NCI-H1694 (cell line): ENCODE data around the gene ARID3C.

Experiments used
- DNase-seq: peaks from one replicate; lab custom pipeline; 2025; lab: John Stamatoyannopoulos, UW

ARID3C gene, protein sequence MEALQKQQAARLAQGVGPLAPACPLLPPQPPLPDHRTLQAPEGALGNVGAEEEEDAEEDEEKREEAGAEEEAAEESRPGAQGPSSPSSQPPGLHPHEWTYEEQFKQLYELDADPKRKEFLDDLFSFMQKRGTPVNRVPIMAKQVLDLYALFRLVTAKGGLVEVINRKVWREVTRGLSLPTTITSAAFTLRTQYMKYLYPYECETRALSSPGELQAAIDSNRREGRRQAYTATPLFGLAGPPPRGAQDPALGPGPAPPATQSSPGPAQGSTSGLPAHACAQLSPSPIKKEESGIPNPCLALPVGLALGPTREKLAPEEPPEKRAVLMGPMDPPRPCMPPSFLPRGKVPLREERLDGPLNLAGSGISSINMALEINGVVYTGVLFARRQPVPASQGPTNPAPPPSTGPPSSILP

DNA sequence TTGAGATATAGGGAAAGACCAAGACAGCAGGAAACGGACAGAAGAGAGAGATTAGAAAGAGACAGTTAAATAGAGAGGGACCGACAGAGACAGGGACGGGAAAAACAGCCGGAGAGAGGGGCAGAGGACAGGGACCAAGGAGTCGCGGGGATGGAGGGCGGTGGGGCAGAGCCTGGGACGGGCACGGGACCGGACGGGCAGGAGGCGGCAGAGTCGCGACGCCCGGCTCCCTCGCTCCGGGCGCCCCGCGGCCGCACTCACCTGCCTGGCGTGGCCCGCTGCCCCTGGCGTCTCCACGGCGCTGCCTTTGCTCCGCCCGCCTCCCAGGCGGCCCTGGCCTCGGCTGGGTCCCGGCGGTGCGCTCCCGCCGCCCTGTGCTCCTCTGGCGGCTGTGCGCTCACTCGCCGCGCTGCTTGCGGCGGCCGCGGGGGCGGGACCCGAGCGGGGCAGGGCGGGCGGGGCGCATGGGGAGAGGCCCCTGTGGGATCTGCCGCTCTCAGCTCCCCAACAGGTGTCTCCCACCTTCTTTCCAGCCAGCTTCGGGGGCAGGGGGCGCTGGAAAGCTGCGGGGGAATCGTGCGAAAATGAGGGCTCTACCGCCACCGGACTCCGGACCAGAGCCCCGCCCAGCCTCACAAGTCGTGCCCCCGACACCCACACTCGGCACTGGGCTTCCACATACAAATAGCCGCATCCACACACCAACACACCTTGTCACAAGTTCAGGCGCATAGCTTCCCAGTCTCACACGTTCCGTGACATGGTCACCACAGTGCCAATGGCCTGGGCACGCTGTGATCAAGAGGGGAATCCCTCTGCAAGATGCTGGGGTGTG, at the start of gene ARID3C:
Gene ARID3C, minus strand, starts transcription at position 411 of the 835 bp plus-strand sequence. CDS start 1,052 bp downstream, outside the sequence.
- DNase-seq = no peak

DNA sequence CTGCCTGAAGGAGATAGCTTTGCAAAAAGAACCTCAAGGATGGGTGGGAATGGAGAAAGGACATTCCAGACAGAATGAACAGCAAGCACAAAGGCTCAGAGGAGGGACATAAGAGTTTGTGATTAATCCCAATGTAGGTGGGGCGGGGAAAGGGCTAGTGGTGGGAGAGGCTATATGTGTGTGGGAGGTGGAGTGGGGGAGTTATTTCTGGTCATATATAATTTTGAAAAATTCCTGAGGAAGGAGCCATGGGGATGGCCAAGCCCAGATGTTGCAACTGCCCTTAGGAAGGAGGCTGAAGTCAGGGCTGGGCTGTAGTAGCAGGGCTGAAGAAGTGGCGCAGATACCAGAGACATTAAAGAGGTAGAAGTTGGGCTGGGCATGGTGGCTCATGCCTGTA, 47.0 kb upstream of the ARID3C start:
- no peak for DNase-seq

DNA sequence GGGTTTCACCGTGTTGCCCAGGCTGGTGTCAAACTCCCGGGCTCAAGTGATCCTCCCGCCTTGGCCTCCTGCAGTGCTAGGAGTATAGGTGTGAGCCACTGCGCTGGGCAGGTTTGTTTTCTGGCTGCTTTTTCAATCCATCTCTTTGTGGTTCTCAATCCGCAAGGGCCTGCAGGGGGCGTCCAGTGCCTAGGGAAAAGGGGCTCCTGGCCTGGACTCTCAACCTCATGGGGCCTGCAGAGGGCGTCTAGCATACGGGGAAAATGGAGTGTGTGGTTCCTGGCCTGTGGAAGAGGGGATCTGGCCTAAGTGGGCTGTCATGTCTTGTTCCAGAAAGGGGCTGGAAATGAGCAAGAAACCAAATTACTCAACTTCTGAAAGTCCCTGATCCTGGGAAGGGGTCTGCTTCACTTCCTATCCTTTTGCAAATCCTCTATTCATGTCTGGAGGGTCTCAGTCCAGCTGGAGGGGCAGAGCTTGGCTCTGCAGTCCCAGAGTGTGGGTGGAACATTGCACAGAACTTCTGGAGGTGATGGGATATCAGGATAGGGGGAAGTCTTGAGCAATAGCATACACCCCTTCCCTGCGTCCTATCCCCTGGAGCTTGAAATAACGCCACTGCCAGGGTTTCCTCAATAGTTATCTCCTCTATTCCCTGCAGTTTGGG, 46.3 kb upstream of the ARID3C start:
- peak; percentile 82 for DNase-seq

DNA sequence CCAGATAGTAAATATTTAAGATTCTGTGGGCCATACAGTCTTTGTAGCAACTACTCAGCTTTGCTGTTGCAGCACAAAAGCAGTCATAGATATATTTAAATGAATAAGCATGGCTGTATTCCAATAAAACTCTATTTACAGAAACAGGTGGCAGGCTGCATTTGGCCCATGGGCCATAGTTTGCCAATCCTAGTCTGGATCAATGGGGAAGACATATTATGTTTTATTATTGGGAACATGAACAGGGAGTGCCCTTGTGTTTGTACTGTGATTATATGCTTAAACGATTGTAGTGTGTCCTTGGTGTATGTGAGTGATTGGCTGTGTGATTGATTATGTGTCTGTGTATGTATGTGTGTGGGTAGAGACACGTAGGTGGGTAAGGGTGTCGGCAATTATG, 45.6 kb upstream of the ARID3C start:
- DNase-seq = no peak

DNA sequence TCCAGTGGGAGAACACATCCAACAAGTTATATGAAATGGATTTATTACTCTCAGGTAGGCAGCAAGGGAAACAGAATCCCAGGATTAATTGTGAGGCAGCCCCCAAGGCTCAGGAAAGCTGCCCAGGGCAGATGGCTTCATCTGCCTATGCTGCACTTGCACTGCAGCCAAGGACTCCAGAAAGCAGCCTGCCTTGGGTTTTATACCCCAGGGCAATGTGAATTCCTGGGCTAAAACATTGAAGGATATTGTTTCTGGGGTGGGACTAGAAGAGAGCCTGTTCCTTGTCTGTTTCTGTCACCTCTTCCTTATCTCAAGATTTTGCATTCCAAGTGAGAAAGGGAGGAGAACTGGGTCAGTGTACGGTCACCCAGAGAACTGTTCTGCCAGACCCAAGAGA, 42.4 kb upstream of the ARID3C start:
- DNase-seq = no peak

DNA sequence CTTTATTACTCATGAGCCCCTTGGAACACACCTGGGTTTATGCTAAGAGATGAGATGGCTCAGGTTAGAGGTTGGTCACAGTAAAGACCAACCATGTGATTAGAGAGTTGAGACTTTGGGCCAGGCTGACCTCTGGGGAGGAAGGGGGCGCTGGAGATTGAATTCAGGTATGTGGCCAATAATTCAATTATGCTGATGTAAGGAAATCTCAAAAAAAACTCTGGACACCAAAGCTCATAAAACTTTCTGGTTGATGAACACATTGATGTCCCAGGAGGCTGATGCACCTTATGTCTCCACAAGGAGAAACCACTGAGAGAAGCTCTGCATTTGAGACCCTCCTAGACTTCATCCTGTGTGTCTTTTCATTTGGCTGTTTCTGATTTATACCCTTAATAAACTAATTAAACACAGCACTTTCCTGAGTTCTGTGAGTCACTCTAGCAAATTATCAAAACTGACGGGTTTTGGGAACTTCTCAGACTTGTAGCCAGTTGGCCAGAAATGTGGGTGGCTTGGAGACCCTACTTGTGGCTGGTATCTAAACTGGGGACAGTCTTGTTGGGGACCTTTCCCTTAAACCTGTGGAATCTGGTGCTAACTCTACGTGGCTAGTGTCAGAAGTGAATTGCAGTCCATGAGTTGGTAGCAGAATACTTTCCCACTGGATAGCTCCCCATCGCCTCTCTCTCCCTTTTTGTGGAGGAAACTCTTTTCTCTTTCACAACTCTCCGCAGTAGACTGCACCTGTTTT, 41.1 kb upstream of the ARID3C start:
- no peak for DNase-seq

DNA sequence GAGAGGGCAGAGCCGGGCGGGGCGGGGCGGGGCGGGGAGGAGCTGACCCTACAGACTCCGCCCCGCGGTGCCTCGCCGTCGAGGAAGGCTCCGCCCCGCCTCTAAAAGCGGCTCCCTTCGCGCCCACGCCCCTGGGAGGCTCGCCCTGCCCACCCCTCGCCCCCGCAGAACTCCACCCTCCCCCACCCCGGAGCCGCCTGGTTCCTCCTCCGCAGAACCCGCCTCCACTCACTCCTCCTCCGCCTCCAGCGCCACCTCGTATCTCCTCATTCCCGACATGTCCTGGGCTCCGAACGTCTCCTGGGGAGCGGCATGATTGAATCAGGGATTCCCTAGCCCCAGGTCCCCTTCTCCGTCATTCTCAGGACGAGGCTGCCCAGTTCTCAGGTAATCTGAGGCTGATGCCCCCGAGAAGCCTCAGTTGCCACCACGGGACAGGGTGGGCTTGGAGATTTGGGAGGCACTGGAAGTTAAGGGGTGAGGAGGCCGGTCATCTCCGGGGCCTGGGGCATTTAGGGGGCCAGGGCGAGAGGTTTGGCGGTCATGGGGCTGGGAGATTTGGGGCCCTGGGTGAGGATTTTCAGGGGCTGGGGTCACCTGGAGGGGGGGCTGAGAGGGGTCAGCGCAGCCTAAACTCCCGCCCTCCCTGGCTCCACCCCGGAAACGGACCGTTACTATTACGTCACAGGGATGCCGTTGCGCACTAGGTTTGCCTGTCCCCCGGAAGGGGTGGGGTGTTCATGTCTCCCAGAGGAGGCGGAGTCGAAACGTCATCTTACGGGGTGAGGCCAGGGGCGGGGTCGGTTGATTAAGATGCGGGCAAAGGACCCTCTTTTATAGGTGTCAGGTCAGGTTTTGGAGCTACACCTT, 36.8 kb upstream of the ARID3C start:
- peak; percentile 89 for DNase-seq

DNA sequence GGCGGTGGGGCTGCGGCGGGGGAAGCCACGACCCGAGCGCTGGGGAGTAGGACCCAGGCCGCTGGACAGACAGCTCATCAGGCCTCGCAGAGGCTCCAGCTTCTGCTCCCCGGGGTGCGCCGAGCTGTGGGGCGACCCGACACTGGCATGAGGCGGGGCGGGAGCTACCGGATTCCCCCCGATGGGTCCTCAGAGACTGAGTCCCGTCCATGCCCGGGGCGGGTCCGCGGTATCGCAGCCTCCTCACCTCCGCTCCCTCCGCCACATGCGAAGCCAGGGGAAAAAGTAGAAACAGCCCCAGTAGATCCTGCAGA, 36.2 kb upstream of the ARID3C start:
- DNase-seq = no peak

DNA sequence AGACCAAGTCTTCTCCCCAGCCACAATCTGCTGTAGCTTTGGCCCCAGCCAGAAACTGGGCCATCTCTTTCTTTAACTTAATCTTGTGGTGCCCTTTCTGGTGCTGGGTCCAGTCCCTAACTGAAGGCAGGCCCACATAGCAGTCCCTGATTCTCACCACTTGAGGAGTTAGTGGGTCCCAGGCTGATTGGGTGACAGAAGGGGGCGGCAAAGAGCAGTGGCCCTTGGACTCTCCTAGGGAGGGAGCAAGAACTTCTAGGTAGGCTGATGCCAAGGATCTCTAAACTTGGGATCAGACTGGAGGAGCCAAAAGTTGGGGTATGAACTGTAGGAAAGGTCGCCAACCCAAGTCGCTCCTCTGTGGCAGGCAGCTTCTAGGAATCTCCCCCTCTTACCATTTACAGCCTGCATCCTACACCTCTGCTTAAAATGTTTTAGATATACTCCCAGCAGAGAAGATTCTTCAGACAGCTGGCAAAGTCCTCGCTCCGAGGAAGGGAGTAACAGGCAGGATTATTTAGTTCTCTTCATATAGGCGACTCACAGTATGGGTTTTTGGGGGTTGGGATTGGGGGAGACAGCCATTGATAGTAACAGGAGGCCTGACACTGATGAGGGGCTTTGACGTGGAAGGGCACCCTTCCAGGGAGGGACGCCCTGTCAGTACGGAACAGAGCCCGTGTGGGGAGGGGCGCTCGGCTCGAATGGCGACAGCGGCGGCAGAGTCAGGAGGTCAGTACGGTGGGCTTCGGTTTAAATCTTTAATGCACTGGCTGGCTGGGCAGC, 35.6 kb upstream of the ARID3C start:
- peak; percentile 80 for DNase-seq

DNA sequence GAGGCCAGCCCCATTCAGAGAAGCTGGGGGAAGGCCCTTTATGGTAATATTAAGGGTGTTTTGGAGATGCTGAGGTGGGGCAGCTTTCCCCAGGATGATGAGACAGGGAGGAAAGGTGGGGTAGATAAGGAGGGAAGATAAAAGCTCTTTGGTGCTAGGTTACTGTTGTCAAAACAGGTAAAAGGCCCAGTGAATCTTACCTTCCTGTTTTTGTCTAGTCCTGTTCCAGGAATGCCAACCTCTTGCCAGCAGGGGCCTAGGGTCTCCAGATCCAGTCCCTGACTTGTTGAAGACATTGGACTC, 34.4 kb upstream of the ARID3C start:
- DNase-seq = no peak

DNA sequence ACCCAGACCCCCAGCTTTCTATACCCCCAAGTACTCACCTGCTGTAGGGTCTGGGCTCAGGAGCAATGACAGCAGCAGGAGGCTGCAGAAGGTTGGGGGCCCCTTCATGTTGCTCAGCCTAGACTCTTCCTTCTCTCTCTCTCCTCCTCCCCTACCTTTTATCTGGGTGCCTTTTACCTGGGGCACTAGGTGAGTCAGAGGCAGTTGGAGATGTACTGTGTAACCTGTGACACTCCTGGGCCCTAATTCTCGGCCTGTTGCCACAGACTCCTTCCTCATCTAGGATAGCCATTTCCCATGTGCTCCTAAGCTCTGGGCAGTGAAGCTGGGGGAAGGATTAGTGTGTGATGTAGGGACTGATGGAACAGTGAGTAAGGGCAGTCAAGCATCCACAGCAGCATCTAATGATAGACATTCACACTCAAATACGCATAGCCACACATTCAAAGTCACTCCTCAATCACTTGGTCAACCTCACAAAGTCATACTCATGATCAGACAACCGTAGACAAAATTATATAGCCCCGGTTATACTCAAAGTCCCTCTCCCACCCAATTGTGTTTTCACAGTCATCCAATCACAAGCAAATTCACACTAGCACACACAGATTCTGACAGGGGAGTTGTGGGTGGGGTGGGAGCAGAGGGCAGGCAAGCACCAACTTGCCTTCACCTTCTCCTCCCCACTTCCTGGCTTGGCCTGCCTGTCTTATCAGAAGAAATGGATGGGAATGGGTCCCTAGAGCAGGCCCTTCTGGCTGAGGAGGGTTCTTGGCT, 33.8 kb upstream of the ARID3C start, which contains the start of gene CCL27:
Gene CCL27, minus strand, starts transcription at position 132 of the 777 bp plus-strand sequence. Its CDS starts 24 bp downstream, at position 108.
- DNase-seq = no peak

DNA sequence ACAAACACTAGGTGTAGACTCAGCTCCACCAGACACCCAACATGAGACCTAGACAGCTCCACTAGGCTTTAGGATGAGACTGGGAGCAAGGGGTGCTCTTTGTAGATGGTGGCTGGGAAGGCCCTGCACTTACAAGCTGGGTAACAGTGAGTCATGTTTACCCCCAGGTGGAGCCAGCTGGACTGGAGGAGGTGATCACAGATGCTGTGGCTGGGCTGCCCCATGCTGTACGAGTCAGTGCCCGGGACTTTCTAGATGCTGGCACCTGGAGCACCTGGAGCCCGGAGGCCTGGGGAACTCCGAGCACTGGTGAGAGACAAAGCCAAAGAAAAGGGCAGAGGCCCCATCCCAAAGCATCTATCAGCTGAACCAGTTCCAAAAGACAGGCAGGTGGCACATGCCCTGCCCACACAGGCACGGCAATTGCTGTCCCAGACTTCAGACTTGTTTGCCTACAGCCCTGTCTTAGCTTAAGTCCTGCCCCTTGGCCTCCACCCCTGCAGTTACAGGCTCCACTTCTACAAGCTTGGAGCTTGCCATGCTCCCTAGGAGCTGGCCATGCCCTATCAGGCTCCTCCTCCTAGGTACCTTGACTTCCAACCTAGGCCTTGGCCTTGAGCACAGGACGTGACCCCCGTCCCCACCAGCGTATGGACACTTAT, 30.9 kb upstream of the ARID3C start:
- DNase-seq = no peak

DNA sequence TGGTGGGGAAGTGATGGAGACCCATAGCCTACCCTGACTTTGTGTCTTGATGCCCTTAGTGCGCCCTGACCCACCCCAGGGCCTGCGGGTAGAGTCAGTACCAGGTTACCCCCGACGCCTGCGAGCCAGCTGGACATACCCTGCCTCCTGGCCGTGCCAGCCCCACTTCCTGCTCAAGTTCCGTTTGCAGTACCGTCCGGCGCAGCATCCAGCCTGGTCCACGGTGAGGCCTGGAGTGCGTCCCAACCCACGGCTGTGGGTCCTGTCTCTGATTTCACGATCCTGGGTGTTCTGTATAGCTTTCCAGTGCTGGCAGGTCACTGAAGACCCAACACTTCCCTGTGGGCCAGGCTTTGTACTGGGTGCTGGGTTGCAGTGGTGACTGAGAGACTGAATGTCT, 29.6 kb upstream of the ARID3C start:
- no peak for DNase-seq

DNA sequence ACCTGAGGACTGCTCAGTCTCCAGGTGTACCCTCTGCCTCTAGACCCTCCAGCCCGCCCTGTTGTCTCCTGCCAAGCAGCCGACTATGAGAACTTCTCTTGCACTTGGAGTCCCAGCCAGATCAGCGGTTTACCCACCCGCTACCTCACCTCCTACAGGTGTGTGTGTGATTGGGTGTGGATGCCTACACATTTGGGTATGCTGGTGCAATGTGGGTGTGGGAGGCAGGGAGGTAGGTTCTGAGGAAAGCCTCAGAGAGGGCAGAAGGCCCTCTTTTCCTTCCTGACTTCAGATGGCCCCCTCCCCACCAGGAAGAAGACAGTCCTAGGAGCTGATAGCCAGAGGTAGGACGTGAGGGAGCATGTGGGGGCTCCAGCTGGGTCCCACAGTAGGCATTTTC, 28.1 kb upstream of the ARID3C start:
- no peak for DNase-seq

DNA sequence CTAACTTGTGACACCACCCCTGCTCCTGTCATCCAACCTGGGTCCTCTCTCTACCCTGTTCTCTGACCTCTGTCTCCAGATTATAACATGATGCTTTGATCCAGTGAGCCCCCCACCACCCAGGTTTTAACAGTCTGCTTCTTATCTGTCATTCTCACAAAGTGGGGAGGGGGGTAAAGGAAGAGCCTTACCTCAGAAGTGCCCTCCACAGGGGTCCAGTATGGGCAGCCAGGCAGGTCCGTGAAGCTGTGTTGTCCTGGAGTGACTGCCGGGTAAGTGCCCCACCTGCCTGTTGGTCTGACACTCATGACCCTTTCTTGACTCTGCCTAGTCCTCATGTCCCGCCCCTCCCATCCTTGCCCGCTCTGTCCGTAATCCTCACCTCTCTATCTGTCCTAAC, 26.5 kb upstream of the ARID3C start:
- DNase-seq = no peak

DNA sequence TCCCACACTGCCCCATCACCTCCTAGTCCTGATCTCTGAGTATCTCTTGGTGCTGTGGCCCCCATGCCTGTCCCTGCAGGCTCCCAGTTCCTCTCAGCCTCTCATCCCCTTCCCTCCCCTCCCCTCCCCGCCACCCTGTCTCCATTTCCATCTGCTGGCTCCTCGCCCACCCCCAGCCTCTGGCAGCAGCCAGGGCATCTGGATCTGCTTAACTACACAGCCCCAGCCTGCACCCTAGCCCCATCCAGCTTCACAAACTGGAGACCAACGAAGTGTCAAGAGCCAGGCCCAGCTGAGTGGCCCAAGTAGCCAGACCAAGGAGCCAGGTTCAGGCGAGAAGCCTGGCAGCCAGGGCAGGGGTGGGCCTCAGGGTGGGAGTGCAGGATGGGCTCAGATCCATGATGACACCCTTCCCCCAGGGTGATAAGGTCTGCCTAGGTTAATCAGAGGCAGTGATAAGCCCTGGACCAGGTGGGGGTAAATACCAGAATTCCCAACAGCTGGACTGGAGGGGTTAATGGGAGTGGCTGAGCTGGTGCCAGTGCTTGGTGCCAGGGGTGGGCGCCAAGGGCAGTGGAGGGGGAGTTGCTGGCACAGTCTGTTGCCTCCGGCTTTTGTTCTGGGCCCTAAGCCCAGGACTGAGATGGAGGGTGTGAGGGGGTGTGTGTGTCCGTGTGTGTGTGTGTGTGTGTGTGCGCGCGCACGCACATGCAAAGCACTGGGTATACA, 25.6 kb upstream of the ARID3C start:
- DNase-seq = peak; percentile 92

DNA sequence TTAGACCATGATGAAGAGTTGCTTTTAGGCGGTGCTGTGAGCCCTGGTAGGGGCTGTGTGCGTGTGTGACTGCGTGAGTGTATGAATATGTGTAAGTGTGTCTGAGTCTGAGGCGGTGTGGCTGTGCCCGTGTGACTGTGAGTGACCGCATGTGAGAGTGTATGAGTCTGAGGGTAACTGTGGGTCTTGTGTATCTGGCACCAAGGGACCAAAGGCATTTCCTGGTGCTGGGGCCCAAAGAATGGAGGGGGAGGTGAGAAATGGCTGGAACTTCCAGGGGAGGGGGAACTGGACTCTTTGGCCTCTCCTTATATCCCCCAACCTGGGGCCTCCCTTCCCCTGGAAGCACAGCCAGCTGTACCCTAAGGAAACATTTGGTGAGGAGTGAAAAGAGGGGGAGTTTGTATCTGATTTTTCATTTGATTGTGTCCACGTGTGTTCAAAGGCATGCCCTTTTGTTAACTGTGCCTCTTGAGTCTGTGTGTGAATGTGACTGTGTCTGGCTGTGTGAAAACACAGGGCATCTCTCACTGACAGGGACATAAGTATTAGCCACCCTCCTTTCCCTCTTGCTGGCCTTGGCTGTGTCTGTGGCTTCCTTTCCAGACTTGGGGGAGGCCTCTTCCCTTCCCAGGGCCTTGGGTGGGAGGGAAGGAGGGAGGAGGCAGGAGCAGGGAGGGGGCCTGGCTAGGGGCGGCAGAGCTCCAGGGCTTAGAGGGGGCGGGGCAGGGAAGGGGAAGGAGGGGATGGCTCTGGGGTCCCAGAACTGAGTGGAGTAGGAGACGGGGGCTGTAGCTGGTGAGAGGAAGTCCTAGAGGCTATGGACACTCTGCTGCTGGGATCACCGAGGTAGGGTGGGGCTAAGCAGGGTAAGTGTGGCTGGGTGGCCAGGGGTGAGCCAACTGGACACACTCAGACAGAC, 24.5 kb upstream of the ARID3C start:
- peak; percentile 42 for DNase-seq
